Endometrial microvascular endothelial cells (primary cell): ENCODE data around the gene BABAM1. TPM values are rescaled to one million over a fixed set of nuclear protein-coding genes. Genes with fewer than 3 reads are reported as not detected.

Source experiments
- in situ Hi-C: cut with HindIII; loops from 2 replicates; pipeline ENCODE4 v1.10.0; 2017; ENCODE audit warnings: low sequenced_read_pairs, low pct_unique_long_range_greater_than_20kb; ENCODE audit errors: inconsistent ontology term
- total RNA-seq: library from RNA; depleted of rRNA; stranded (reverse); fragments of >200 nt; gene quantifications from one replicate; pipeline ENCODE4 v1.2.3, GENCODE V29; 2015; ENCODE audit errors: inconsistent ontology term

The BABAM1 gene
- total RNA-seq = 139 TPM

DNA sequence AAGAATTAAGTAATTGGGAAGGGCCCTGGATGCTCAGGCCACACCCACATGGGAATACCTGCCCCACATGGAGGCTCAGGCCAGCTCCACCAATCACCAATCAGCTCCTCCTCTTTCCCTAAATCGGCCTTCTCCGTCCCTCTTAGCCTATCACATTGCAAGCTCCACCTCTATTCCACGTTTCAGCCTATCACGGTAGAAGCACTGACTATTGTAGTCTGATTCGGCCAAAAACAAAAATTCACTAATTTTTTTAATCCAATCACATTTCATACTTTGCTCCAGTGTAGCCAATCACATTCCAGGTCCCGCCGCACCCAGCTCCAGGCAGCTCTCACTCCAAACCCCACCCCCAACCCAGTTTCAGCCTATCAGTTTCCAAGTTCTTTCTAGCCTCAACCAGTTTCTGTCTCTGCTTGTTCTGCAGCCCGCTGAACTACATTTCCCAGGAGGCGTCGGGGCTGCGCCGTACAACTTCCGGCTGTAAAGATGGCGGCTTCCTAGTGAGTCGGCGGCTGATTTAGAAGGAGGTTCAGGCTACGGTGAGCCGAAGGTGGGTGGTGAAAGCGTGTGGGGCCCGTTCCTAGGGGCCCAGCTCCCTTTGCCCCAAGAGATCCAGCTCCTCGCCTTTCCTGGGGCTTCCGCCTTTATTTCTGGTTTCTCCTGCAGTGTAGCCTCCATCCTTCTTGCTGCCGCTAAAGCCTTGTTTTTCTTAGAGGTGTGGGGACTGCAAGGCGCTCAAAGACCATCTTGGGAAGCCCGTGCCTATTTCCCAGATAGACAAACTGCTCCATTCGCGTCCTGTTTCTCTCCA is at the start of gene BABAM1:
TSS of gene BABAM1 (plus strand) at position 469 of the 814 bp plus-strand sequence. CDS start 1,364 bp downstream, outside the sequence.
- in situ Hi-C loops = no loop called here

DNA sequence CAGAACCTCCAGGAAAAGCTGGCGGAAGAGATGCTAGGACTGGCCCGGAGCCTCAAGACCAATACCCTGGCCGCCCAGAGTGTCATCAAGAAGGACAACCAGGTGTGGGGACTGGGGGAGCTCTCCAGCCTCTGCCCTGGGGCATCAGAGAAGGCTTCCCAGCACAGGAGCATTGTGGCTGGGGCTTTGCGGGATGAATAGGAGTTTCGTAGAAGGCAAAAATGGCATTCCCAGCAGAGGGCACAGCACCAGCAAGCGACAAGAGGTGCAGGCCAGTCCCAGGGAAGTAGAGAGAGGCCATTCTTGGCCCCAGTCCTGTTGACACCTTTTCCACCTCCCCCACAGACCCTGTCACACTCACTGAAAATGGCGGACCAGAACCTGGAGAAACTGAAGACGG is 48.0 kb upstream of the BABAM1 start:
- in situ Hi-C loops = no loop called here

GRCh38 chr19:17220207-17220758 is 47.0 kb upstream of the BABAM1 start:
- in situ Hi-C loops = no loop called here

GRCh38 chr19:17225053-17225452 is 42.2 kb upstream of the BABAM1 start:
- in situ Hi-C loops = no loop called here

- in situ Hi-C loops = no loop called here
Observed at GRCh38 chr19:17226002-17226933, 41.0 kb upstream of the BABAM1 start, which contains the start of gene OCEL1. TSS of gene OCEL1 (plus strand) at chr19:17226226. CDS start at chr19:17226248, 22 bp downstream.

GRCh38 chr19:17227798-17228367 is 39.4 kb upstream of the BABAM1 start:
- in situ Hi-C loops = no loop called here

DNA sequence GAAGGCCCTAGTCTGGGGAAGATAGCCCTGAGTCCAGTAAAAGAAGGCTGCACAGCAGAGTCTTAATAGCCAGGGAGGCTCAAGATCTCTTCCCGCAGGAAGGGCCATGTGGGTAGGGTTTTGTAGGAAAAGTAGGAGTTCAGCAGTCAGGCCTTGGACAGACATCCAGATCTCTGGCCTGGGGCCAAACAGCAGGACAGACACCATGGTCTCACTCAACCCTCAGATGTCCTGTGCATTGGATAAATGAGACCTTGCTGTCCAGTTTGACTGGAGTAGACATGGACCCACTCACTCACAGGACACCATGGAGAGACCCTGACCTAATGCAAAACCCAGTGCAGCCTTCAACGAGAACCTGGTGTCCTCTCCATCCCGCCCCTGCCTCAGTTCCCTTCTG is 37.4 kb upstream of the BABAM1 start:
- in situ Hi-C loops = no loop called here

DNA sequence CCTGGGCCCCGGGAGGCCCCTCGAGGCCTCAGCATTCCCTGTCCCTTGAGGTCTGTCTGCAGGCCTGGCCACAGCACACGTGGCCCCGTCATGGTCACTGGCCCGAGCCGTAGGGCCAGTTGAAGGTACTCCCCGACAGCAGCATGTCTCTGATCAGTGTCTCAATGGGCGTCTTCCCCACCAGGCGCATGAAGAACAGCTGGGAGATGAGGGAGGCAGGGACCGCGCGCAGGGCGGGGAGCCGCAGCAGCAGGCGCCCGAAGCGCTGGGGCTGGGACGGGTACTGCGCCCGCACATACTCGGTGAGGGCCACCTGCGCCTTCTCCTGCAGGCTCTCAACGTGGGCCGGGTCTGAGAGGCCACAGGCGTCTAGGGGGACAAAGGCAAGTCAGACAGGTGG is 35.0 kb upstream of the BABAM1 start:
- in situ Hi-C loops = no loop called here

DNA sequence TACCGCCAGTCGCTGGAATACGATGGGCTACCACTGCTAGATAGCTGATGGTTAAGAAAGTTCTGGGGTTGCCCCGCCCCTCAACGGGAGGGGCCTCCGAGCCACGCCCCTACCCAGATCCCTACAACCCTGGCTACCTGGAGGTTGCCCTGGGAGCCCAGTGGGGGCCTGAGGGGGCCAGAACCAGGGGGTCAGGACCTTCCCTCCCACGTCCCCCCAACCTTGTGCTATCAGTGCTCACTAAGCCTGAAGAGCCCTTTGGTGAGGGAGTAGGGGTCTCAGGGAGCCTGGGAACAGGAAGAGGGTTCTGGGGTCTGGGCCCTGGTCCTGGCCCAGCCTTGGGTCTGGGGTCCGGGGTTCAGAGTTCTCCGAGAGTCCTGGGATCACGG is 32.3 kb upstream of the BABAM1 start:
- in situ Hi-C loops = no loop called here

GRCh38 chr19:17235300-17235970 is 31.8 kb upstream of the BABAM1 start:
- in situ Hi-C loops = no loop called here

- in situ Hi-C loops = no loop called here
Observed at GRCh38 chr19:17235971-17236777, 31.1 kb upstream of the BABAM1 start.

DNA sequence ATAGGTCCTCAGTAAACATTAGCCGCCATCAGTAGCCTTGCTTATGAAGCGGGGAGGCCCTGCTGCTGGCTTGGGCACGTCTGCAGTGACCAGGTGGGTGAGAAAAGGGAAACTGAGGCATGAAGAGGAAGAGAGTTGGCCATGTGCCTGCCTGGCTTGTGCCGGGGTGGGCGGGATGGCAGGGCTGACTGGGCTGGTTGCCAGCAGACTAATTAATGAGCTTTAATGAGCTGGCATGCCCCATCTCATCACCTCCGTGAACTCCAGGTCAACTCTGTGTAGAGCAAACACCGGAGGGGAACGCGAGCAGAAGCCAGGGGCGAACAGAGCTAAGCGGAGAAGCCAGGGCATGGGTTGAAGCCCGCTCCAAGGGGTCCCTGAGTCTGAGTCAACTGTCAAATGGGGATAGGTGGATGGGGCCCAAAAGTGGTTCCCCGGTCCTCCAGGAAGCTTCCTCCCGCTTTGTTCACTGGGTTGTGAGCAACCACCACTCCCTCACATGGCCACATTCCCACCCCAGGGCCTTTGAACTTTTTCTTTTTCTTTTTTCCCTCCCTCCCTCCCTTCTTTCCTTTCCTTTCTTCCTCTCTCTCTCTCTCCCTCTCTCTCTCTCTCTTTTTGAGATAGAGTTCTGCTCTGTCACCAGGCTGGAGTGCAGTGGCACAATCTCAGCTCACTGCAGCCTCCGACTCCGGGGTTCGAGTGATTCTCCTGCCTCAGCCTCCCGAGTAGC is 30.3 kb upstream of the BABAM1 start:
- in situ Hi-C loops = no loop called here

- in situ Hi-C loops = no loop called here
Observed at GRCh38 chr19:17237747-17238706, 29.2 kb upstream of the BABAM1 start.

- in situ Hi-C loops = no loop called here
Observed at GRCh38 chr19:17240062-17240752, 27.0 kb upstream of the BABAM1 start.

DNA sequence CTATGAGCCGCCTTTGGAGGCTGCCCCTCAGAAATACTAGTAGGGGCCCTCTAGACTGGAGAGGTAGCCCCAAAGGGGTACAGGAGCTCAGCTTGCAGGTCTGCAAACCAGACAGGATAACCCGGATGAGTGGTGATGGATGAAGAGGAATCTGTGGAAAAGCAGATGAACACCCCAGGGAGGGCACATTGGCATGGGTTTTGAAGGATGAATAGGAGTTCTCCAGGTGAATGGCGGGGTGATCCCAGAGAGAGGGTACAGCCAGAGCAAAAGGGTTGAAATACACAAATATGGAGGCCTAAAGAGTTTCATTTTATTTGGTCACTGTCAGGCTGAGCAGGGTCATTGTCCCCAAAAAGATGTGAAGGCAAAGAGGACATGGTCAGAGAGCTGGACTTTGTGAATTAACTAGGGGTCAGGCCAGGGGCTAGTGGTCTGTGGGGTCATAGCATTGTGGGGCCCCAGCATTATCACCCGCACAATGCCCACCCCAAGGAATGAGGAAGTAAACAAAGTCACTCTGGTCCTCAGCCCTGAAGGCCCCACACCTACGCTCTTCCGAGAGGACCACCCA is 26.3 kb upstream of the BABAM1 start:
- in situ Hi-C loops = no loop called here
